ENCODE data around the gene RAF1. TPM values are rescaled to one million over a fixed set of nuclear protein-coding genes. Genes with fewer than 3 reads are reported as not detected.

The RAF1 gene
- total and polyA plus RNA-seq, 2 of the 8 experiments (the other 6 are each of a cell fraction or from before 2014, with no cell fraction given), result 103 to 118 TPM

DNA sequence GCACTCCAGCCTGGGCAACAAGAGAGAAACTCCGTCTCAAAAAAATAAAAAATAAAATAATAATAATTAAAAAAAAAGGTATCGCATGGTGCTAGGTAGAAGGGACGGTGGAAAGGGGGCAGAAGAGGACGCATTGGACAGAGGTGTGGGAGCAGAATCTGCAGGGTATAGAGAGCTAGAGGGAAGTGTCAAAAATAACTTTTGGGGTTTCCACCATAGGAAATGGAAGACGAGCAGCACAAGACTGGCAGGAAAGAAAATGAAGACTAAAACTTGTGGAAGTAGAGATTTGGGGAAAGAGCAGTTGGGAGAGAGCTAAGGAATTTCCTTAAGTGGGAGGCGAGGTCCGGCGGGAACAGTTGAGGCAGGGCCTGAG is 107.6 kb downstream of the RAF1 start (continued):
- TF ChIP-seq EZH2 (IDR thresholded peaks at IDR 0.05; ENCODE audit: low read depth, low read length, severe bottlenecking), result no peak
- TF ChIP-seq RNF2 (IDR thresholded peaks at IDR 0.05; ENCODE audit: borderline replicate concordance, low read depth, low read length, missing control alignments, poor library complexity, severe bottlenecking), result no peak
- no peak for TF ChIP-seq CHD2 (IDR thresholded peaks at IDR 0.05; ENCODE audit: low read length)
